Fibroblast of skin of abdomen (primary cell): ENCODE results near the gene LRIG1.
A peak's percentile ranks its signal among the peaks of the same experiment; 100 is the strongest.

Experiments used
- DNase-seq: peaks from one replicate; pipeline ENCODE4 v3.0.0-alpha.2; 2013

Gene LRIG1

DNA sequence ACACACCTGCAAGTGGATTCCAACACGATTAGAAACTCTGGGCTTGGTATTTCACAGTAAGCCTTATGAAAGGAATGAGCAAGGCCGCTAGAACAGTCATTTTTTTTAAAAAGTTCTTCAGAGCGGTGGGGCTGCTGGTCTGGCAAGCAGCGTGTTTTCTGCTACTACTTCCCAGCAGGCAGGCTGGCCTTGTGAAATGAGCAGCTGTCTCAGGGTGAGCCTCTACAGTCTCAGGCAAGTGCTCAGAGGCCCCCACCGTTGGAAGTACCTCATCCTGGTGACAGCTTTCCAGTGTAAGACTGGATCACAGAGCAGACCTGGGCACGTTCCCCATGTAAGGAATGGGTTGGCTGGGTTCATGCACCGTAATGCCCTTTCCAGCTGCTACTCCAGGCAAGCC is 119.2 kb downstream of the LRIG1 start:
- DNase-seq: no peak

DNA sequence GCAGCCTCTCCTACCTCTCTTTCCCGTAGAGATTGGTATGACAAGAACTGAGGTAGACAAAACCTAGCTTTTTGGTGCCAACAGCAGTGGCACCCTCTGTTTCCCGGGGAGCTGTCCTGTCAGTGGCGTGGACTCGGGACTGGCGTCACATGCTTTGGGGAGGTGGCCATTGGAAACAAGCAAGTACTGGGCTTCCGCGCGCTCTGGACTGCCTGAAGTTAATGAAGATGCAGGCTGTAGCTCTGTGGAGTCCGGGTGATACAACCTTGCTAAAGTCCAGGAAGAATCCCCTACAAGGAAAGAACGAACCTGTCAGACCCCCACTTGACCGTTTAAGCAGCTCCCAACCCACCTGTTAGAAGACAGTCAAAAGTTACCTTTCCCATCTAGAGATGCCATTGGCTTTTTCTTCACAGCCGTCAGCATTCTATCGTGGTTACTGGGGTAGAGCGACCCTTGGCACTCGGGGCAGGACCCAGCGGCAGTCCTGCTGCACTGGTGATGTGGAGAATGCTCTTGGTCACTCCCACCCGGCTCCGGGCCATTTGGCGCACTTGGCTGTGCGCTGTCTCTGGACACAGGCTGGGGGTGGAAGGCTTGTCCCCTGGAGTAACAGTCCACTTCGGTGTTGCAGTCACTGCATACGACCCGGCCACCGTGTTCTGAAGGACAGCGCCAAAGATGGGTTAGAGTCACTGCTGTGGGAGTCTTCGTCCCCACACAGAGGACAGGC is 120.5 kb downstream of the LRIG1 start:
- no peak for DNase-seq

- no peak for DNase-seq
These were observed 121.3 kb downstream of the LRIG1 start for GRCh38 chr3:66379565-66379964.

DNA sequence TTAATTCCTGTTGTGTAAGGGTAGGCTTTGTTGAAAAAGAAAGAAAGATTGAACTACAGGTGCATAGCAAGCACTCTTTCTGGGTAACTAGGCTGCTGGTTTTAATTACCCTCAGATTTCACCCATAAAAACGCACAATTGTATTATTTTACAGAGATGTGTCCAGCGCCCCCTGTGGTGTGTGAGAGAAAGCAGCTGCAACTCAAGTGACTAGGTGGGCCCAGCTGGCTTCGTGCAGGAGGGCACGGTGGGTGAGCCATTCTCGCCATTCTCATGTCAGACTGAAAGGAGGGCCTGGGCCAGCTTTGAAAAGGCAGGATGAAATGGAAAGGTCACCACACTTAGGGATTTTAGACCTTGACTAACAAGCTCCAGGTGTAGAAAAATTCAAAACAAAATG is 122.6 kb downstream of the LRIG1 start:
- peak; percentile 22 for DNase-seq

GRCh38 chr3:66377800-66378199 is 123.0 kb downstream of the LRIG1 start:
- no peak for DNase-seq

DNA sequence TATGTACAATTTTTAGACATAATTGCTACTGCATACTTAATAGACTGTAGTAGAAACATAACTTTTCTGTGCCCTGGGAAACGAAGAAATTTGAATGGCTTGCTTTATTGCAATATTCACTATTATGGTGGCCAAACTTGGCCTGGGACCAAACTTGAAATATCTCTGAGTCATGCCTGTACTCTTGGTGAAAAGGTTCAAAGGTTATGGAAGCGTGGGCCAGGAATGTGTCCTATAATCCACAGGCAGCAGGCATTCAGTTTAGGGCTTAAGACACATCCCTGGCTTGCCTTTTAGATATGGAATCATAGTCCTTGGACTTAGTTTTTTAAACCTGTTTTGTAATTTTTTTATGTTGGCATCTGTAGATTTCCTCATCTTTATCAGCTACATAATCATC is 124.3 kb downstream of the LRIG1 start:
- peak; percentile 50 for DNase-seq

GRCh38 chr3:66372681-66373350 is 128.0 kb downstream of the LRIG1 start:
- DNase-seq: peak; percentile 14

DNA sequence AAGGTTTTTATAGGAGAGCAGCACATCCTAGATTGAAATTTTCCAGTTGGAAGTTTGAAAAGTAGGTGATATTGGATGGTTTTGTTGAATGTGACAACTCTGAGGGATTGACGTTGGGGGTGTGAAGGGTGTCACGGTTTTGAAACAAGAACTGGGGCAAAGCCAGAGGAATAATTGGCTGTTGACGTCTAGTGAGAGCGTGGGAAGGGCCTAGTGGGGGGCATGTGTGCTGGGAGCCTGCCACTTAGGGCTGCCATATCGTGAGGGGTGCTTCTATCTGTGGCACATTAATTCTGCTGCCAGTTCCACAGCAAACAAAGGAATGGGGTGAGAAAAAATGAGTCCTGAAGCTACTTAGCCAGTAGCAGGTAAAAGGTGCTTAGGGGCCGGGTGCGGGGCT is 129.4 kb downstream of the LRIG1 start:
- no peak for DNase-seq

- no peak for DNase-seq
These were observed 130.6 kb downstream of the LRIG1 start for GRCh38 chr3:66370179-66370578.

DNA sequence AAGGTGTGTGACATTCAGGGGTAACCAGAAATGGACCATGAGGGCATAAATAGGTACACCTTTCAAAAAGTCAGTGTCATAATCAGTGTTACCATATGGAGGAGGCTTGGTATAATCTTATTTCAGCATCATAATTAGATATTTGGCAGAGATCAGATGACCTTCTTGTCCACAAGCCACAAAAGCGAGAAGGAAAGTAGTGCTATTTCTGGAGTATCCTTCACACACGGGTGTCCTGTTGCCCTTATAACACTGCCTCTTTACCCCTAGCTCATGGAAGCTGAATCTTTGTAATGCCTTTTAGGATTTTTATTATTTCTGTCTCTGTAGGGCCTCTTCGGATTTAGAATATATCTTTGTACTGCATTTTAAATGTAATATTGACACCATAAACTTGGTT is 132.8 kb downstream of the LRIG1 start:
- no peak for DNase-seq

DNA sequence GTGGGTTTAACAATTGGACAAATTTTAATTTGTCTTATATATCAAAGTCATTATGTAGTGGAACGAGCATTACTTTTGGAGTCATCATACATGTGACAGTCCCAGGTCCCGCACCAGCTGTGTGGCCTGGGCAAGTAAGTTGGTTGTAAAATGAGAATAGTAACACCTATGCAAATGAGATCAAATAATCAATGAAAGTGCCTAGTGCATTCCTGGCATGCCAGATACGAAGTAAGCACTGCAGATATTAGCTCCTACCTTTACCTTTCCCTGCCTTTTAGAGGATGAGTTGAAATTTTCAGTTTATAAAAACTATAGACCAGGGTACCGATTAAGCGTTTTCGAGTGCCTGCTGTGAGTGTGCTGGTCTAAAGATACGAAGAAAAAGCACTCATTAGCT is 134.1 kb downstream of the LRIG1 start:
- no peak for DNase-seq

DNA sequence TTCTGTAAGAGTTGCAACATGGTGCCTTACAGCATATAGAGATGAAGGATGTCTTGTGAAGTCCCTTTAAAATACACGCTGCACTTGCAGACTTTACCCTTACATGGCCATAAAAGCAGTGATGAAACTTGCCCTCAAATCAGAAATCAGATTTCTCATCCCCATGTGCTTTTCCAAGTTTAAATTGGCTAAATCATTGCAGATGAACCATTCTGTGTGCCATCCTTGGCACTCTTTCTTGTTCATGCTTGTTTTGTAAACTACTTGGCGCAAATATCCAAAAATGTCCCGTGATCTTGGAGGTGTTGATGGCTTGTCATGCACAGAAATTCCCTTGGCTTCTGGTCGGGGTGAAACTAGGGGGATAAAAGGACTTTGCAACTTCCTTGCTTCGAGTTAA is 135.7 kb downstream of the LRIG1 start:
- no peak for DNase-seq

- peak; percentile 28 for DNase-seq
These were observed 137.7 kb downstream of the LRIG1 start for GRCh38 chr3:66363148-66363547.

- DNase-seq: peak; percentile 69
These were observed 138.3 kb downstream of the LRIG1 start for GRCh38 chr3:66362541-66362941.

- DNase-seq: peak; percentile 43
These were observed 139.5 kb downstream of the LRIG1 start for GRCh38 chr3:66361356-66361755.

GRCh38 chr3:66355997-66356396 is 144.8 kb downstream of the LRIG1 start:
- no peak for DNase-seq

GRCh38 chr3:66355394-66355793 is 145.4 kb downstream of the LRIG1 start:
- DNase-seq: no peak

- DNase-seq: no peak
These were observed 146.8 kb downstream of the LRIG1 start for GRCh38 chr3:66354001-66354400.

- DNase-seq: peak; percentile 76
These were observed 147.3 kb downstream of the LRIG1 start for GRCh38 chr3:66353530-66353929.

DNA sequence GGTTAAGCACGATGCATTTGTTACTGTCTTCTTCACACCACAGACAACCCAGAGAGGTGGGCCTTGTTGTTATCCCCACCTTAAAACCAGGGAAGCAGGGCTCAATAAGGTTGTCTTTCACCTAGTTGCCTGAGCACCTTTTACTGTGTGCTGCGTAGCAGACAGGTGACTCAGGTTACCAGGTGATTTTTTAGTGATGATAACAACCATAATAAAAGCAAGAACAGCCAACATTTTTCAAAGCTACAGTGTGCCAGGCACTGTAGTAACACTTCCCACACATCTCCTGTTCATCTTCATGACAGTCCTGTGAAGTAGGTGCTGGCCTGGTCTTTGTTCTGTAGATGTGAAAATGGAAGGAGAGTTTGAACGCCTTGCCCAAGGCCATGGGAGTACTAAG is 147.8 kb downstream of the LRIG1 start:
- no peak for DNase-seq

DNA sequence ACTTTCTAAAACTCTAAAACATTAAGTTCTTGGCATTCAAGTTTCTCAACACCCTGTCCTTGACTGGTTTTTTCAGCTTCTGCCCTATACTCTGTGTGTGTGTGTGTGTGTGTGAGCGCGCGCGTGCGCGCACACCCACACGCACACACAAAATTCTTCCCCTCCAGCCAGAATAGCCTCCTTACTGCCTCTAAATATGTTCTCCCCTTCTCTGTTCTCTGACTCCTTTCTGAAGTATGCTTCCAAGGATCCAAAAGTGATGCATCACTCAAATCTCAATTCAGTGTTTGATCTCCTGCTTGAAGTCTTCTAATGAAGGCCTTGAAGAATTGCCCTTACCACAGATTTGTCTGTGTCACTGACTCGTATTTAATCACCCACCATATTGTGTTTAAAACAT is 150.2 kb downstream of the LRIG1 start:
- DNase-seq: peak; percentile 76

DNA sequence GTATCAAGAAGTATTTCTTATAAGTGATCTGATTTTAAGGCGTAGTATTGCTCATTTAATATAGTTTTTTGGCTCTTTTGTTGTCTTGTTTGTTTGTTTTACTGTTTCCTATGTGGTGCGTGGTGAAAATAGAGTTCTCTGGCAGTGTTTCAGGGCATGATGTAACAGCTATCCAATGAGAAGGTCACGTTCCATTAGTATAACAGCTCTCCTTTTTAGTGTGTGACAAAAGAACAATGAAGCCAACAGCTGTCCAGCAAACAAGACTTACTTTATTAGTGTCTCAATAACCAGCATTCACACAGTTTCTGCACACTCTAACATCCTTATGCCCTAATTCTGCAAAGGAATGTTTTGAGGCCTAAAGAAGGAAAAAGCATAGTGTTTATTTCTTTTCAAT is 152.1 kb downstream of the LRIG1 start:
- DNase-seq: no peak

DNA sequence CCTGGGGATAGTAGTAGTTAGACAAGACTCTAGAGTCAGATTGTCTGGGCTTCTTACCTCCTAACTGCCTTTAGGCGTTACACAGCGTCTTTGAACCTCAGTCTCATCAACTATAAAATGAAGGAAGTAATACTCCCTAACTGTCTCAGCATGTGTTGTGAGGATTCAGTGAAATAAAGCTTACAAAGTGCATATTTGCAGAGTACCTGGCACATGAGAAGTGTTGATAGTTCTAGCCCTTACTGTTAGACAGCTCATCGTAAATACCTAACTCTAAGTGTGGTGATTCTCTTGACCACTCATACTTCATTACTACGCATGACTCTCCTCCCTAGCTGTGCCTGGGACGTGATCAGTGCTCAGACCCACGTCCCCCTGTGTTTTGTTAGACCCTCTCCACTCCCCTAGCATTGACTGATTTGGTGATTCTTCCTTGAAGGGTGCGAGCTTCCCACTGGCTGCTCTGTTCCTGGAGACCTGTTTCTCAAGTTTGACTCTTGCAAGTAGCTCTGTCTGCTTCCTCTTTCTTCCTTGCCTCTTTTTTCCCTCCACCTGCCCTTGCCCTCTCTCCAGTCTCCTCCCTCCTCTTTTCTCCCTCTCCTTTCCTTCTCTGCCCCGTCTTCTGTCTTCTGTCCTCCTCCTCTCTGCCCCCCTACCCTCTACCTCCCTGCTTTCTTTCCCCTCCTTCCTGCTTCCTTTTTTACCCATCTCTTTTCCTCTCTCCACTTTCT is 155.8 kb downstream of the LRIG1 start:
- peak; percentile 5 for DNase-seq

- DNase-seq: no peak
These were observed 156.4 kb downstream of the LRIG1 start for GRCh38 chr3:66344391-66344811.
